SK-N-DZ (cell line): Measurements from ENCODE around the gene CRELD2.

Experiments used
- small RNA-seq, 2 experiments: library from RNA; depleted of rRNA; stranded (forward); fragments of <200 nt; gene quantifications; one replicate each; pipeline ENCODE3, GENCODE V24; 2014

Gene CRELD2

Small RNAs within 50 kb of the gene (small RNA-seq; reads per million reads assigned to genes)
- 0 to 0.22 reads per million in 2 experiments for gene MIR6821
